Measurements from ENCODE around the gene SLX4IP.
A peak's percentile ranks its signal among the peaks of the same experiment; 100 is the strongest.

The SLX4IP gene

GRCh38 chr20:10654250-10654610, 219.1 kb downstream of the SLX4IP start:
- H3K9me3 ChIP-seq (ENCODE audit: insufficient read depth, low read depth, low read length) = no peaks in the 10 kb centered on the region
- H3K4me1 ChIP-seq (ENCODE audit: insufficient read depth, low read length) = peaks cover 69% of the 10 kb centered on the region
- H3K27ac ChIP-seq (ENCODE audit: low read depth, low read length) = no peak overlapping the region
- no peaks in the 10 kb centered on the region for H3K27me3 ChIP-seq (ENCODE audit: insufficient read depth, low read length)
- H3K4me3 ChIP-seq (ENCODE audit: low read length) = no peak overlapping the region
- peaks cover 96% of the 10 kb centered on the region for H3K36me3 ChIP-seq (ENCODE audit: insufficient read depth, low read length)
- no peak overlapping the region for H3K9ac ChIP-seq (ENCODE audit: low read depth, low read length)

- Histone ChIP-seq H3K27ac (ENCODE audit: low read depth, low read length) (no peak overlapping the region), H3K9ac (ENCODE audit: low read depth, low read length) (no peak overlapping the region), H3K4me1 (ENCODE audit: insufficient read depth, low read length) (peaks cover 65% of the 10 kb centered on the region), H3K27me3 (ENCODE audit: insufficient read depth, low read length) (no peaks in the 10 kb centered on the region), H3K36me3 (ENCODE audit: insufficient read depth, low read length) (peaks cover 96% of the 10 kb centered on the region), H3K4me3 (ENCODE audit: low read length) (no peak overlapping the region), H3K9me3 (ENCODE audit: insufficient read depth, low read depth, low read length) (no peaks in the 10 kb centered on the region)
- WGBS = 44% methylated on average over 7 of the region's 7 CpGs
Observed at GRCh38 chr20:10654630-10655029, 219.5 kb downstream of the SLX4IP start.

GRCh38 chr20:10655720-10656669, 220.9 kb downstream of the SLX4IP start:
- H3K27ac ChIP-seq (ENCODE audit: low read depth, low read length) = no peak overlapping the region; the same call in 1 of the 2 replicates
- no peaks in the 10 kb centered on the region for H3K27me3 ChIP-seq (ENCODE audit: insufficient read depth, low read length)
- H3K36me3 ChIP-seq (ENCODE audit: insufficient read depth, low read length) = peaks cover 95% of the 10 kb centered on the region
- H3K4me3 ChIP-seq (ENCODE audit: low read length) = no peak overlapping the region; the same call in 1 of the 2 replicates
- peaks cover 66% of the 10 kb centered on the region for H3K4me1 ChIP-seq (ENCODE audit: insufficient read depth, low read length)
- H3K9me3 ChIP-seq (ENCODE audit: insufficient read depth, low read depth, low read length) = no peaks in the 10 kb centered on the region
- H3K9ac ChIP-seq (ENCODE audit: low read depth, low read length) = no peak overlapping the region
- WGBS = 77% methylated on average over 14 of the region's 15 CpGs

GRCh38 chr20:10657453-10657852, 222.3 kb downstream of the SLX4IP start:
- WGBS = 83% methylated on average over 1 of the region's 1 CpG
- Histone ChIP-seq H3K9ac (ENCODE audit: low read depth, low read length) (no peak overlapping the region), H3K36me3 (ENCODE audit: insufficient read depth, low read length) (peaks cover 96% of the 10 kb centered on the region), H3K27ac (ENCODE audit: low read depth, low read length) (no peak overlapping the region), H3K4me3 (ENCODE audit: low read length) (no peak overlapping the region), H3K9me3 (ENCODE audit: insufficient read depth, low read depth, low read length) (no peaks in the 10 kb centered on the region), H3K27me3 (ENCODE audit: insufficient read depth, low read length) (no peaks in the 10 kb centered on the region), H3K4me1 (ENCODE audit: insufficient read depth, low read length) (peaks cover 69% of the 10 kb centered on the region)

- Histone ChIP-seq H3K27me3 (ENCODE audit: insufficient read depth, low read length) (no peaks in the 10 kb centered on the region), H3K4me3 (ENCODE audit: low read length) (no peak overlapping the region), H3K4me1 (ENCODE audit: insufficient read depth, low read length) (peaks cover 68% of the 10 kb centered on the region), H3K9ac (ENCODE audit: low read depth, low read length) (no peak overlapping the region), H3K27ac (ENCODE audit: low read depth, low read length) (no peak overlapping the region), H3K36me3 (ENCODE audit: insufficient read depth, low read length) (peaks cover 96% of the 10 kb centered on the region), H3K9me3 (ENCODE audit: insufficient read depth, low read depth, low read length) (no peaks in the 10 kb centered on the region)
- 96% methylated on average over 13 of the region's 13 CpGs for WGBS
Observed at GRCh38 chr20:10658051-10658823, 223.1 kb downstream of the SLX4IP start.

- Histone ChIP-seq H3K27ac (ENCODE audit: low read depth, low read length) (no peak overlapping the region), H3K9ac (ENCODE audit: low read depth, low read length) (no peak overlapping the region), H3K27me3 (ENCODE audit: insufficient read depth, low read length) (no peaks in the 10 kb centered on the region), H3K36me3 (ENCODE audit: insufficient read depth, low read length) (peaks cover 97% of the 10 kb centered on the region), H3K9me3 (ENCODE audit: insufficient read depth, low read depth, low read length) (no peaks in the 10 kb centered on the region), H3K4me3 (ENCODE audit: low read length) (no peak overlapping the region), H3K4me1 (ENCODE audit: insufficient read depth, low read length) (peaks cover 69% of the 10 kb centered on the region)
- WGBS = 95% methylated on average over 4 of the region's 5 CpGs
Observed at GRCh38 chr20:10658876-10659632, 223.9 kb downstream of the SLX4IP start.

- no peak overlapping the region for H3K27ac ChIP-seq (ENCODE audit: low read depth, low read length)
- no peak overlapping the region for H3K4me3 ChIP-seq (ENCODE audit: low read length)
- H3K4me1 ChIP-seq (ENCODE audit: insufficient read depth, low read length) = peaks cover 69% of the 10 kb centered on the region
- H3K36me3 ChIP-seq (ENCODE audit: insufficient read depth, low read length) = peaks cover 90% of the 10 kb centered on the region
- H3K9ac ChIP-seq (ENCODE audit: low read depth, low read length) = no peak overlapping the region
- 76% methylated on average over 12 of the region's 12 CpGs for WGBS
- no peaks in the 10 kb centered on the region for H3K9me3 ChIP-seq (ENCODE audit: insufficient read depth, low read depth, low read length)
- H3K27me3 ChIP-seq (ENCODE audit: insufficient read depth, low read length) = no peaks in the 10 kb centered on the region
Observed at GRCh38 chr20:10659651-10660601, 224.8 kb downstream of the SLX4IP start.

- Histone ChIP-seq H3K27ac (ENCODE audit: low read depth, low read length) (no peak overlapping the region), H3K4me3 (ENCODE audit: low read length) (no peak overlapping the region), H3K27me3 (ENCODE audit: insufficient read depth, low read length) (no peaks in the 10 kb centered on the region), H3K4me1 (ENCODE audit: insufficient read depth, low read length) (peaks cover 70% of the 10 kb centered on the region), H3K36me3 (ENCODE audit: insufficient read depth, low read length) (peaks cover 87% of the 10 kb centered on the region), H3K9ac (ENCODE audit: low read depth, low read length) (no peak overlapping the region), H3K9me3 (ENCODE audit: insufficient read depth, low read depth, low read length) (no peaks in the 10 kb centered on the region)
- 84% methylated on average over 11 of the region's 11 CpGs for WGBS
Observed at GRCh38 chr20:10660661-10661060, 225.6 kb downstream of the SLX4IP start.

GRCh38 chr20:10661261-10661660, 226.2 kb downstream of the SLX4IP start:
- Histone ChIP-seq H3K27me3 (ENCODE audit: insufficient read depth, low read length) (no peaks in the 10 kb centered on the region), H3K9ac (ENCODE audit: low read depth, low read length) (no peak overlapping the region), H3K4me1 (ENCODE audit: insufficient read depth, low read length) (peaks cover 71% of the 10 kb centered on the region), H3K27ac (ENCODE audit: low read depth, low read length) (0 out of 2 replicates have a peak overlapping the region, but pooled peaks have one; percentile 9), H3K36me3 (ENCODE audit: insufficient read depth, low read length) (peaks cover 81% of the 10 kb centered on the region), H3K9me3 (ENCODE audit: insufficient read depth, low read depth, low read length) (no peaks in the 10 kb centered on the region), H3K4me3 (ENCODE audit: low read length) (no peak overlapping the region)
- 81% methylated on average over 4 of the region's 4 CpGs for WGBS

GRCh38 chr20:10662151-10662550, 227.0 kb downstream of the SLX4IP start:
- WGBS = 81% methylated on average over 4 of the region's 5 CpGs
- H3K9me3 ChIP-seq (ENCODE audit: insufficient read depth, low read depth, low read length) = no peaks in the 10 kb centered on the region

More at GRCh38 chr20:10662151-10662550, 227.0 kb downstream of the SLX4IP start:
- no peaks in the 10 kb centered on the region for H3K27me3 ChIP-seq (ENCODE audit: insufficient read depth, low read length)
- H3K27ac ChIP-seq (ENCODE audit: low read depth, low read length) = no peak overlapping the region
- H3K4me1 ChIP-seq (ENCODE audit: insufficient read depth, low read length) = peaks cover 72% of the 10 kb centered on the region
- no peak overlapping the region for H3K4me3 ChIP-seq (ENCODE audit: low read length)
- peaks cover 78% of the 10 kb centered on the region for H3K36me3 ChIP-seq (ENCODE audit: insufficient read depth, low read length)
- no peak overlapping the region for H3K9ac ChIP-seq (ENCODE audit: low read depth, low read length)

Measured in HUES64 (cell line).